Coronary artery (tissue), 2 donors: ENCODE measurements around the gene PSTPIP1.

Experiments used
- DNase-seq: peaks from one replicate; pipeline ENCODE4 v3.0.0-alpha.2; 2017; ENCODE audit warnings: low spot score
- H3K27ac ChIP-seq, 2 donors: fragments of 200-600 bp; sonication (generic); one replicate each; pipeline ENCODE4 v1.5.1; 2016 to 2019
- H3K4me3 ChIP-seq: fragments of 200-600 bp; sonication (generic); 2 replicates; pipeline ENCODE4 v1.5.1; 2016; ENCODE audit warnings: mild to moderate bottlenecking, moderate library complexity
- CTCF ChIP-seq: fragments of 200-600 bp; sonication (generic); IDR thresholded peaks from one replicate; pipeline ENCODE4 v1.5.1; 2019; ENCODE audit warnings: antibody characterized with exemption

PSTPIP1 gene

GRCh38 chr15:77069521-77070121, 74.7 kb downstream of the PSTPIP1 start:
- Histone ChIP-seq H3K4me3 (peak overlapping the region; percentile 82), H3K27ac (peak overlapping the region in 1 of 2 donors; percentile 92)
- DNase-seq: no peak
- TF ChIP-seq CTCF: no peak

GRCh38 chr15:77070180-77070494, 75.2 kb downstream of the PSTPIP1 start:
- DNase-seq: no peak
- H3K4me3 ChIP-seq: peak overlapping the region; percentile 82
- no peak for TF ChIP-seq CTCF

GRCh38 chr15:77070495-77071304, 75.8 kb downstream of the PSTPIP1 start, which contains the start of gene TSPAN3:
TSPAN3 (minus strand) TSS chr15:77071109; CDS start chr15:77070954, 155 bp downstream.
- Histone ChIP-seq H3K4me3 (peak within 1 kb of the TSS; percentile 82), H3K27ac (peak within 1 kb of the TSS; percentile 80 to 92)
- peak; percentile 93 for DNase-seq
- TF ChIP-seq CTCF: no peak

More at GRCh38 chr15:77070180-77070494, 75.2 kb downstream of the PSTPIP1 start:
- H3K27ac ChIP-seq: peak overlapping the region; percentile 80 to 92

GRCh38 chr15:77071305-77072223, 76.6 kb downstream of the PSTPIP1 start:
- Histone ChIP-seq H3K27ac (peak overlapping the region in 1 of 2 donors; percentile 80), H3K4me3 (no peak overlapping the region)
- no peak for TF ChIP-seq CTCF
- no peak for DNase-seq

GRCh38 chr15:77074350-77074749, 79.4 kb downstream of the PSTPIP1 start:
- TF ChIP-seq CTCF: no peak
- no peak overlapping the region for H3K27ac ChIP-seq
- no peak for DNase-seq
- no peak overlapping the region for H3K4me3 ChIP-seq

- TF ChIP-seq CTCF: no peak
- Histone ChIP-seq H3K4me3 (no peak overlapping the region), H3K27ac (no peak overlapping the region)
- no peak for DNase-seq
These were observed 80.6 kb downstream of the PSTPIP1 start for GRCh38 chr15:77075528-77075927.
